Colon (tissue), 2 donors: Measurements from ENCODE around the gene DEGS2.

ENCODE experiments used
- FAIRE-seq: peaks from 2 replicates; lab custom pipeline; 2012; peaks lifted over from hg19 to GRCh38; lab: Jason Lieb, UNC
- donor health status: control.
- donor health status: control.

Gene DEGS2

DNA sequence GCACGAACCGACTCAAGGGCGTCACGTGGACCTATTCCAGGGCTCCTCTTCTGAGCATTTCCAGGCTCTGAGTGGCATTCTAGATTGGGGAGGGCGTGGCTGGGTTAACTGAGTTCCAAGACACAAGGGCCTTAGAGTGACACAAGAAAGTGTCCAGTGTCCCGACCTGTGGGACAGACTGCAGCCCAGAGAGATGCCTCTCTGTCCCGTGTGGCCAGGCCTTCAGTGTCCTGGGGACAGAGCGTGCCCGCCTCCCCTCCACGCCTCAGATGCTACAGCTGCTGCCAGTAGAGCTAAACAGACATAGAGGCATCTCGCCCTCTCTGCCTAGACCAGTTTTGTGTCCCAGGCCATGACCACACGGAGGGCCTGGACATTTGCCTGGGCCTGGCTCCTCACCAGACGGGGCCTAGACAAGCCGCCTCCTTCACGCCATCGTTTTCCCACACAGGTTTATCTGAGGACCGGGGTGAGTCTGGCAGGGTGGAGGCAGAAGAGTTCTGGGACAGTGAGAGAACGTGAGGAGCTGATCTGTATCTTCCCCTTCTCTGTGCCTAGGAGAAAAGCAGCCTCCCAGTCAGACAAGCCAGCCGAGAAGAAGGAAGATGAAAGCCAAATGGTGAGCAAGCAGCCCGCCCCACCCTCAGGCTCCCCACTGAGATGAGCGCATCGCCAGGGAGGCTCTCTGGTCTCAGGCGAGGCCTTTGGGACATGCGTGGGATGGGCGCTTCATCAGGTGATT, 27.1 kb downstream of the DEGS2 start:
- FAIRE-seq = no peak

DNA sequence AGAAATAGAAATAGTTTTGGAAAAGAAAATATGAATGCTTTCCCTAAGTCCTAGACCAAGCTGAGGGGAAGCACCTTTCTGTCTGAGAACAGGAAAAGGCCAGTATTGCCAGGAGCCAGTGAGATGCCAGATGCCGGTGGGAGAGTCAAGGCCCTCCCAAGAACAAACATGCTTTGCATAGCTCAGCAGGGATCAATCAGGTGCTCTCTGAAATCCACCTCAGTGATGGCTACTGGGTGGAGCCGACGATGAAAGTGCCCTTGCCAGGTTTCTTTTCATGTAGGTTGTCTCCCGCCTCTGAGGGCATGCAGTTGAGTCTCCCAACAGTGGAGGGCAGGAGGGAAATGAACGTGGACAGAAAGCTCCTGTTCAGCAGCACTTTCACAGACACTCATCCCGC, 28.3 kb downstream of the DEGS2 start:
- FAIRE-seq = no peak

DNA sequence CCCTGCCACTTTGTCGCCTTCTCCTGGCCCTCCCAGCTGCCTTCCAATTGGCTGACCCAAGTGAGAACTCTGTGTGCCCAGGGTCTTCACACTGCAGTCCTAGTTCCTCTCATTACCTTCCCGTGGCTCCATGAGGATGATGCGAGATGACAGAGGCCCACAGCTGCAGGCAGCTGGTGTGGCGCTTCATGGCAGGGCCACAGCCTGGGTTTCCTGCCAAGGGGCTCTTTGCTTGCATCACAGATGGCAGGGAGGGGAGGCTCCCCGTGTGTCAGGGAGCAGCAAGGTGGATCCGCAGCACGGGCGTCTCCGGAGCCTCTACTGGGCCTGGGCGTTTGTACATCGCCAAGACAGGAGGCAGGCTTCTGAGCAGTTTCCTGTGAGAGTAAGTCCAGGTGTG, 28.9 kb downstream of the DEGS2 start:
- no peak for FAIRE-seq

DNA sequence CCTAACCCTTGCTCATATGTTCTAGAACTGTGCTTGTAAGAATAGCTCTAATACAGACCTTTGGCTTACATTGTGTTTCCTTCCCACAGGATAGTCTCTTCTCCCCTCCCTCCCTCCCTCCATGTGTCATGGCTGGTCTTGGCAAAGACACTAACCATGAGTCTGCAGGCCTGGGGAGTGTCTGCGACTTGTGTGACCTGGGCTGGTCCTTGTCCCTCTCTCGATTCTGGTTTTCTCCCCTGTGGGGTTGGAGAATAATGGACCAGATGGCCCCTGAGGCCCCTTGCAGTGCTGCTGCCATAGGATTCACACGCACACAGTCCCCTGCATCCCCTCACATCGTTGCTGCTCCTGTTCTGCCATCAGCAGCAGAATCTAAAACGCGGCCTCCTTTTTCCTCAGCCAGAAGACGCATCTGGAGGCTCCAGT, 30.3 kb downstream of the DEGS2 start:
- no peak for FAIRE-seq

DNA sequence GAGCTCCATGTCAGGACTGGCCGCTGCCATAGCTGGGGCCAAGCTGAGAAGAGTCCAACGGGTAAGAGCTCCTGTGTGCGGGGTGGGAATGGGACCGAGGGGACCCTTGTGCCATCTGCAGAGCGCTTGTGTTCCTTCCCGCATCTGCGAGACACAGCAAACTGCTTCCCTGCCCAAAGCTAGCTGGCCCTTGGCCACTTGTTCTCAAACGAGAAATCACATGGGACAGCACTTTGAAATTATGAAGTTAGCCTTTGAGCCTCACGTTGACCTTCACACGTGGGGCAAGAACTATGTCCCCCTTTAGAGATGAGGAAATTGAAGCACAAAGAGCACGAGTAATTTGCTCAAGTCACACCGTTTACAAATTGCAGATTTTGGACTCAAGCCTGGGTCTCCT, 30.8 kb downstream of the DEGS2 start:
- no peak for FAIRE-seq

DNA sequence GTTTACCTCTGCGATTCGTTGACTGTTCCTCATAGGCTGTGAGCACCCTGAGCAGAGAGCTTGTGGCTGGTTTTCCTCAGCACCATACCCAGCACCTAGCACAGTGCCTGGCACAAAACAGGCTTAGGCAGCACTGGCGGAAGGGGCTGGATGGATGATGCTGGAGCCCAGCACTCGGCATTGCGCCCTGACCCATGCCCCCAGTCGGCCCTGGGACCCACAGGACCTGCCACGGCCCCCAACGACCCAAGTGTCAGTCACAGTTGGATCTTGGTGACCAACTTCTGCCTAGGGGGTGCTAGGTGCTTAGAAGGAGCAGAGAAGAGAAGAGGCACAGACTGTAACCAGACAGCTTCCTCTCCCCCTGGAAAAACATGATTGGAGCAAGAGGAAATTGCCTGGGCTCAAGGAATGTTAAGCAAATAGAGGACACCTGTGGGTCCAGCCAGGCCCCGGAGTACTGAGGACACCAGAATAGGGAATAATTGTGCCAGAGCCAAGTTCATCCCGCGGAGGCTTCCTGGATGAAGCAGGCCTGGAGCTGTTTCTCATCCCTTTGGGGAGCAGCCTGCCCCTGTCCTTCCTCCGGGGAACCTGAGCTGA, 31.5 kb downstream of the DEGS2 start:
- FAIRE-seq = no peak

DNA sequence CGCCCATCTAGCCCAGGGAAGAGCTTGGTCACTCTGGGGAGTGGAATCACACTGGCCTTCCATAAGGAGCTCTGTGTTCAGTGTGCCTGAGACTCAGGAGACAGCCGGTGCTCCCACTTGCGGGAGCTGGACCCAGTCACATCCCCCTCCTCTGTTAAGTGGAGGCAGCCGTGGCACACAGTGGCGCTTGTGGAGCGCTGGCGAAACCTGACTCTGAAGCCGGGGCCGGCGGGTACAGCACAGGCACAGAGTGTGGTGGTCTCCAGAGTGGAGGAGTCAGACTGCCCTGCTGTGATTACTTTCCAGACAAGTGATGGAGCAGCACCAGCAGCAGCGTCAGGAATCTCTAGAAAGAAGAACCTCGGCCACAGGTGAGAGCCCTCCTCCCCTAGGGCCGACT, 33.0 kb downstream of the DEGS2 start:
- no peak for FAIRE-seq

DNA sequence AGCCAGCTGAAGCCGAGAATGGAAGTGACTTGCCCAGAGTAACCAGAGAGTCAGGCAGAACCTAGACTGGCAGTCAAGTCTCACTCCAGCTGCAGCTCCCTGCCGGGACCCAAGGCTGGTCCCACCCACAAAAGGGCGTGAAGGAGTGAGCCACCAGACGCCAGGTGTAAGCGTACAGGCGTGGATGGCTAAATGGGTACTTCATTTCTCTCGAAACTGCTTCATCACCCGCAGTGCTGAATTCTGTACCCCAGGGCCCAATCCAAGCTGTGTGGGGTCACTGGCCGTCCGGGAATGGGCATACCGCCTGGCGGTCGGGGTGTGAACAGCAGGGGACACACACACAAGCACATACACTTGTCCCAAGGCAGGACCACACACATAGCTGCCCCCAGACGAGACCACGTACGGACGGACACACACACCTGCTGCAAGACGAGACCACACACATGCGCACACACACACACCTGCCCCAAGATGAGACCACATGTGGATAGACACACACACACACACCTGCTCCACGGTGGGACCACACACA, 34.8 kb downstream of the DEGS2 start:
- FAIRE-seq = no peak

DNA sequence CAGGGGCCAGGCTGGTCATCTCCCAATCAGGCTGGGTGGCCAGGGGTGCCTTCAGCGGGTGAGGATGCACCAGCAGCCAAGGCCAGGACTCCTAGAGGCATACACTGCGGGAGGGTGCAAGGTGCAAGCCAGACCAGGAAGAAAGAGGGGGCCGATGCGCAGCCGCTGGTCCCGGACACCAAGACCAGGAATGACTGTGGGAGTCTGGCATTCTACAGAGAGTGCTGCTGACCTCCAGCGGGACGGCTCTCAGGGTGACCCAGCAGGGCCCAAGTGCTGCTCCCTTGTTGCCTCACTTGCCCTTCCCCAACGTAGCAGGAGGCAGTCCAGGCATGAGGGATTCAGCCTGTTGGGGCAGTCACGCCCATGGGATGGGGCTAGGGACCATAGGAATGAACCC, 35.8 kb downstream of the DEGS2 start:
- no peak for FAIRE-seq

DNA sequence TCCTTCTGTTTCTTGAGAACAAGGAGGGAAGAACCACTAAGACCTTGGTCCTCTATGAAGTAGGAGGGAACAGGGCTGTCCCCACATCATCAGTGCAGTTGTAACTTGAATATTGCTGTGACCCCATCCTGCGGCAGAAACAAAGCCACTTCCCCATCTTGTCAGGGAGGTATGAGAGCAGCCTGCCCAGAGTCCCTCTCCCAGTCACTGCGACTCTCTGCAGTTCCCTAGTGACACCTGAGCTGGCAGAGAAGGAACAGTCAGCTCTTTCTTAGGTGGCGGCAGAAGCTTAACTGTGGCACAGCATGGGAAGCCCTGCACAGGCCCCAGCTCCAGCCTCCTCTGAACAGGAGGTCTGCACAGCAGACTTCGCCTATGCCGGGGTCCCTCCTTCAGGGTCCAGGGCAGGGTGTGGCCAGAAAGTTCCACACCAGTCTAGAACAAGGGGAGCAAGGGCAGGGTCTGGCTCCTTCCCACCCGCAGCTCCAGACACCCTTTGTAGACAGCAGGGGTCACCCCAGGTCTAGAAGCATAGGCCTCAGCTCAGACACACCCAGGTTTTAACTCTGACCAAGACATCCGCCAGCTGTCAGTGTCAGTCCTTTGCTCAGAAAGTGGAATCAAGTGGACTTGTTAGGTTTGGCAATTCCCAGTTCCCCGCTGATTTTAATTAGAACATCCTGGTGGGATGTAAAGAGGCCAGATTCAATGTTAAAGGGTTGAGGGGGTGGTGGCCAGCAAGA, 36.8 kb downstream of the DEGS2 start:
- no peak for FAIRE-seq

DNA sequence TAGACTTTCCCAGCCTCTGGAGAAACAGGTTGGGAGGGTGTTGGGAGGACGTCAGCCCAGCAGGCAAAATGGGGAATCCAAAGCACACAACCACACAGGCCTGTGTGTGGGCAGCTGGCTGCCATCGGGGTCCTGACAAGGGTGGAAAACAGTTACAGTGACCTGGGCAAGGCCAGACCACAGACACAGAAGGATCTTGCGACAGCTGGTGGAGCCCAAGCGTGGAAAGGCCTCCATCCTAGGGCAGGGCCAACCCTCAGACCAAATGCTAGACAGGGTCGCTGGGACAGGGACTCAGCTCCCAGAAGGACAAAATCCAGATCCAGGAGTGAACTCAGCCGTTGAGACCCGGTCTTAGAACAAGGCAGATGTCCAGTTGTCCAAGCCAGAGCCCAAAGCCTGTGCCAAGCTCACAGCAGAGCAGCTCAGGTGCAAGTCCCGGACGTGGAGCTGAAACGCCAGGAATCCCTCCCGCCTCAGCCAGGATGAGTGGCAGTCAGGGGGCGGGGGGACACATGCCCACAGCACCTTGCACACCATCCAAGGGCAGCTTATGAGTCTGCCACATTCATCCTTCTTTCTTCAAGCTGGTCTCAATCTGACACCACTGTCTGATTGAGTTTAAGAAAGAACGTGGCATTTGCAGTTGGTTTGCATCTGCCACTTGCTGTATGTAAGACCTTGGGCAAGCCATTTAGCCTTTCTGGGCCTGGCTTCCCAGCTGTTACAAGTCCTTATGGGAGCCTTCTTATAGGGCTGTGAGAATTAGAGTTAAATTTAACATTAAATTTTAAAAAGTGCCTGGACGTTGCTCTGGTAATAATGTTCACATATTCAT, 37.6 kb downstream of the DEGS2 start:
- FAIRE-seq = no peak

DNA sequence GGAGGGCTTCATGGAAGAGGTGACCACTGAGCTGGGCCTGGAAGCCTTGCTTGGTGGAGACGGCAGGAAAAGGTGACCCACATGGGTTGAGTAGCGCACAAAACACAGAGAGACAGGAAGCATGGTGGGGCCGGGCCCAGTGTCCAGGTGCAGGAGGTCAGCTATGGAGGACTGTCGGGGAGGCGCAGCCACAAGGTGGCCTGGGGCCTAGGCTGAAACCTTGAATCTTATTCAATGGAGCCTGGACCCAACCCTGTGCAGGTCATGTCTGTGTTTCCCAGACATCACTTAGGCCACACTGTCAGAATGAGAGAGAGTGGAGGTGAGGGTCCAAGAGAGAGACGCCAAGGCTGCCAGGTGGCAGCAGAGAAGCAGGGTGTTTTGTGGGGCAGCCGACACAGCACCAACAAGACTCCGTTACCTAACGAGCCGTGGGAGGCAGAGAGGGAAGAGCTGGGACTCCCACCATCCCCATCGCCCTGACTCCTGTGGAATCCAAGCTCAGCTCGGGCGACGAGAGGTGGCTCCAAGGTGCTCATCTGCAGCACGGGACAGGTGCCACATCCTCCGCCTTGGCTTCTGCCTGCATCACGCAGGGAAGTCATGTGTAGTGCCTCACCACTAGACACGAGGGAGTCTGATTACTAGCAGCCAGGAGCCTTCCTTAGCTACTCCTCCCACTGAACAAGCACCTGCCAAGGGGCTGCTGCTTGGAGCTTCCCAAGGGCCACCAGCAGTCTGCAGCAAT, 38.7 kb downstream of the DEGS2 start:
- FAIRE-seq = no peak

DNA sequence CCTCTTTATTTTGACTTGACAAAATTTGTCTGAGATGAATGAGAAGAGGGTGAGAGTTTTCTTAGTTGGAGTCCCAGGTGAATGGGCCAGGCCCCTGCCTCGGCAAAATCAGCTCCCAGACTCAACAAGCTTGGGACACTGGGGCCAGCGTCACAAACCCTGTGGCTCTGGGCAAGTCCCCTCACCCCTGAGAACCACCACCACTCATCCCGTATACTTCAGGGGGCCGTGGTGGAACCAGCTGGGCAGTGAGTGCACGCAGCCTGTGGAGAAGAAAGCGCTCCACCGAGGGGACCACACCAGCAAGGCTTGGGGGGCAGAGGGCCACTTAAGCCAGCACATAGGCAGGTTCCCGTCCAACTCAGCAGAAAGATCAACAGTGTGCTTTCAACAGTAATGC, 40.2 kb downstream of the DEGS2 start:
- no peak for FAIRE-seq

DNA sequence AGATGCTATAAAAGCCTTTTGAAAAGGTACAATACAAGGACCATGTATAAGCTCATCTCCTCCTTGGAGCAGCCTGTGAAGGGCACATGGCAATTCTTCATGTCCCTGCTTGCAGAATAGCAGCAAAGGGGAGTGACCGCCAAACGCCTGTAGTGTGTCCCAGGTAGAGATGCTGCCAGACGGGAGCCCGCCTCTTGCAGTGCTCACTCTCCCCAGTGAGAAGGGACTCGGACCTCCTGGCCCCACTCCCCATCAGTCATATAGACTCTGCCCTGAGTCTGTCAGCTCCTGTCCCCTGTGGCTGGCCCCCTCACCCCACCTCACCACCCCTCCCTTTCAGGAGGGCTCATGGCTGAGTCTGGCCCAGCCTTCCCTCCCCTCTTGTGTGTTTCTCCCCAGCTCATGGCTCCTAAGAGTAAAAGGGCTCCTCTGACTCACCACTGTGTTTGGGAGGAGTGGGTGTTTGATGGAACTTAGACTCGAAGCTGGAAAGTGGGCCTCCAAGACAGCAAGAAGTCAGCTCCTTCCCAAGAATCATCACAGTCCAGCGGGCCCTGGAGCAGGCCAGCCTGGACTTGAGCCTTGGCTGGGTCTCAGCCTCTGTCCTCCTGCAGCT, 40.9 kb downstream of the DEGS2 start:
- FAIRE-seq = no peak

DNA sequence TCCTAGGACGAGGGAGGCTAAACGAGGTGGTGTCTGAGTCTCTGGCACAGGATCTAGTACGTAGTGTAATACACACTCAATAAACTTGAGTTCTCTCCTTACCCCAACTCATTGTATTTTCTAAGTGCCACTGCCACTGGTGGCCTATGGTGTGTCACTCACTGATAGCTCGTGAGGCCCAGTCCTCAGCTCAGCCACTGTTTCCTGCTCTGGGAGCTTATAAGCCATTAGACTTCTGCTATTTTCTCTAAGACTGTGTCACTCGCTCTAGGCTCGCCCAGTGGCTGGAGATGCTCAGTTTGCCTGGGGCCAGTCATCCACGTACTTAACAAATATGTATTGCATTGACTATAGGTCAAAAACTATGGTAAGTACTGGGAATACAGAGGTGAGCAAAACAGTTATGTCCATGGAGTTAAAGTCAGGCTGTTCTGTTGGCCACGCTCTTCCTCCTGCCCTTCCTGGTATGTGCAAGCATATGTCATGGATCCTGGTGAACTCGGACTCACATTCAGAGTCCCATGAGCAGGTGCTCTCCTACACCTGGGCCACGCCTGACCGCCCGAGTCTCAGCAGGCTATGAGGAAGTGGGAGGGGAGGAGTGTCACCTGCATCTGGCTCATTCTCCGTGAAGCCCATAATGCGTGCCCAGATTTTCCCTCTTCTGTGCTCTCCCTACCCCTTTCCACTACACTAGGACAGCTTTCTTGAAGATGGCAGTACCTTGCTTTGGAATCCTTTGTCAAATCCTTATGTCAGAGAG, 41.6 kb downstream of the DEGS2 start:
- no peak for FAIRE-seq

DNA sequence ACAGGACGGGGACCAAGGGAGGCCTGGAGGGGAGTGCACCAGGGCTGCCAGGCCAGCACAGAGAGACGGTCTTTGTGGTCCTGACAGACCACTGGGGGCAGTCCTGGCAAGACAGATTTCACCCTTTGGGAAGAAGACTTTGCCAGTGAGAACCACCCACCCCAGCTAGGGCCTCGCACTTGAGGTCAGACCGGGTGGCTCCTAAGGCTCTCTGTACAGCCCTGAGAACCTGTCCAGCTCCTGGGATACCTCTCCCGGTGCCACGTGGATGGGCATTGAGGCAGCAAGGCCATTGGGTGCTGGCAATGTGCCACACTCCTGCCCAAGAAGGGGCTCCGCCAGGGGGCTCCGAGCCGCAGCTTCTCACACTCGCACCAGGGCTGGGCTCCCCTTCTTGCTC, 42.4 kb downstream of the DEGS2 start:
- FAIRE-seq = no peak

DNA sequence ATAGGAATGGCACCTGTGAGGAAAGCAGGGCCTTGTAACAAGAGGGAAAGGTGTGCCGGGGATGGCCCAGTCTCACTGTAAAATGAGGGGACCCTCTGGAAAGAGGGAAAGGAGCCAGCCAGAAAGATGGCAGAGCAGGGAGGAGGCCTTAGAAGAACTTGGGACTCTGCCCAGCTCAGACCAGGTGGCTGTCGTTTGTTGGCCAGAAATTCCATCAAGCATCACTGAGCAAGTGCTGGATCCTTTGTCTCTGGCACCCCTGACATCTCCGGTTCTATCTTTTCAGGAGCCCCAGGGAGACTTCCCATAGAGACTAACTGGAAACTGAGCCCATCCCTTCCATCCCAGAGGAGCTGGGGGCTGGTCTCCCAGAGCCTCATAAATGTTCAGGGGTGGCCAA, 43.3 kb downstream of the DEGS2 start:
- no peak for FAIRE-seq

DNA sequence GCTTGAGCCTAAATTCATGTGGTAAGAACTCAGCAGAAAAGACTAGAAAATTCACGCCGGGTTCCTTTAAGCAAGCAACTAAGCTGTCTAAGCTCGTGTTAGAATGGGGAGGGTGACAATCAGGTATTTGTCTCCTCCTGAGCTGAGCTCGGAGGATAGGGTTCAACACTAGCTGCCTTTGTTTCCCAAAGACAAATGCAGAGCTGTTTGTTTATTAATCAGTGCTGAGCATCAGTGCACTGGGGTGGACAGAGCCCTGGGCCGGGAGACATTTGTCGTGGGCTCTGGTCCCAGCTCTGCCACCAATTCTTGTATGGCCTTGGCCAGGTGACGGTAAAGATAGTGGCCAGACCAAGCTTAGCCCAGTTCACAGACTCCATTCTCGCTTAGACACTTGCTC, 43.7 kb downstream of the DEGS2 start:
- no peak for FAIRE-seq

DNA sequence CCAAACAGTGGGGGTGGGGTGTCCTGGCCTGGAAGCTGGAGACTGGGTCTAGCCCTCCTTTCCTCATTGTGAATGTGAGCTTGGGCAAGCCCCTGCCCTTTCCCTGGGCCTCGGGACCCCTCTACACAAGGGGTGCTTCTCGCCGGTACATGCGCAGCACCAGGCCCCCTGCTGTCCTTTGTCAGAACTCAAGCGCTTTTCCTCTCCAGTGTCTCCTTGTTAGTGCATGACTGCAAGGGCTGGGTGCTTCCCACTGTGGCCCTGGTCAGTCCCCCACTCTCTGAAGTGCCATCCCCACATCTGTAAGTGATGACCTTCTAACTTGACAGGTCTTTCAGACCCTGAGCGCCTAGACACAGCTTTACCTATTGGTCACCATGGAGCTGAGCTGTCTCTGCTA, 44.2 kb downstream of the DEGS2 start:
- FAIRE-seq = no peak

DNA sequence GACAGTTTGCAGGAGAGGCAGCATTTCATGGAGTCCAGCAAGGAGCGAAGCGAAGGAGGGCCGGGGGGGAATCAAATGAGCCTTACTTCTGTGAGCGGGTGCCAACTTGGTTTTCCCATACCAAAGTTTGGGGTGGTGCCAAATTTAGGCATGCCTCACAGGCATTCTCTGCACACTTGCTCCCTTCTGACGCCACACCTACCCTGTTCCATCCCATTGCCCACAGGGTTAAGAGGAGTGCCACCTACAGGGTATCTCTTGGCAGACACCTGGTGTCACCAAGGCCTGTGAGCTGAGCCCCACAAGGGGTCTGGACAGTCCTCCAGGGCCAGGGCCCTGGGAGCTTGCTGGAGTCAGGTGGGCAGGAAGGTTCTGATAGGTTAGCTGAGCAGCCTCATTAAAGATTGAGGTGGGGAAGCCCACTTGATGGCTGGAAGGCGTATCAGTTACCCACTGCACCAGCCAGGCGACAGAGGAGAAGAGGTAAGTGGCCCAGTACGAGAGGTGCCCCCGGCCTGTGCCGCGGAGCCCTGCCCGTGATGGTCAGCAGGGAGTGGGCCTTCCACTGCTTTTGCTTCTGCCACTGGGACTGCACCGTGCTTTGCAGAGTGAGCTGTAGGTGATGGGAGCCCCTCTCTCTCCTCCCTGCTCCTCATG, 45.2 kb downstream of the DEGS2 start:
- FAIRE-seq = no peak
